ENCODE measurements around the gene ADRM1.

ADRM1 gene

DNA sequence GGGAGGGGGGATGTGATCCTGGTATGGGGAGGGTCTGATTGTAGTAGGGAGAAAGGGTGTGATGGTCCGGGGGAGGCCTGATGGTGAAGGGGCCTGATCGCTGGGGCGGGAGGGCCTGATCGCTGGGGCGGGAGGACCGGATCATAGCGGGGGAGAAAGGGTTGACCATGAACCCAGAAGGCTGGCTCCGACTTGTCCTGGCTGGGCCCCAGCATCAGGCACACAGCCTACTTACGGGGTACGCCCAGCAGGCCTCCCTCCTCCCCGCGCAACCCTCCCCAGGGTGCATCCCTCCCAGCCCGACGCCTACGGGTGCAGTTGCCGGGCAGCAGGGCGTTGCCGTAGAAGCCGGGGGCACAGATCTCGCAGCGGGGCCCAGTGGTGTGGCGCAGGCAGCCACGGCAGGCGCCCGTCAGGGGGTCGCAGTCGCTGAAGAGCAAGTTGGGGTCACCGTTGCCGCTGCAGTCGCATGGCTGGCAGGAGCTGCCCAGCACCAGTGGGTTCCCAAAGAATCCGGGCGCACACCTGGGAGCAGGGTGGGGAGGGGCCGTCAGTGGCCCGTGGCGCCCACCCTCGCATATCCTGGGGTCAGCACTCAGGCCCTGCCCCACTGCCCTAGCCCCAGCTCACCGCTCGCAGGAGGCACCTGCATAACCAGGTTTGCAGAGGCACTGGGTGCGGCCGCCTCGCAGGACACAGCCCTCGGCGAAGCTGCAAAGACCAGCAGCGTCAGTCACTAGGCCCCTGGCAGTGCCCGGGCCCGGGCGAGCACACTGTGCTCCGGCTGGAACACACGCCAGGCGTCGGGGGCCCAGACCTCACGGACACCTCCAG is 20.6 kb downstream of the ADRM1 start:
- no peak for DNase-seq (ENCODE audit: low read depth in 1 of 2, low spot score in 1 of 2)

DNA sequence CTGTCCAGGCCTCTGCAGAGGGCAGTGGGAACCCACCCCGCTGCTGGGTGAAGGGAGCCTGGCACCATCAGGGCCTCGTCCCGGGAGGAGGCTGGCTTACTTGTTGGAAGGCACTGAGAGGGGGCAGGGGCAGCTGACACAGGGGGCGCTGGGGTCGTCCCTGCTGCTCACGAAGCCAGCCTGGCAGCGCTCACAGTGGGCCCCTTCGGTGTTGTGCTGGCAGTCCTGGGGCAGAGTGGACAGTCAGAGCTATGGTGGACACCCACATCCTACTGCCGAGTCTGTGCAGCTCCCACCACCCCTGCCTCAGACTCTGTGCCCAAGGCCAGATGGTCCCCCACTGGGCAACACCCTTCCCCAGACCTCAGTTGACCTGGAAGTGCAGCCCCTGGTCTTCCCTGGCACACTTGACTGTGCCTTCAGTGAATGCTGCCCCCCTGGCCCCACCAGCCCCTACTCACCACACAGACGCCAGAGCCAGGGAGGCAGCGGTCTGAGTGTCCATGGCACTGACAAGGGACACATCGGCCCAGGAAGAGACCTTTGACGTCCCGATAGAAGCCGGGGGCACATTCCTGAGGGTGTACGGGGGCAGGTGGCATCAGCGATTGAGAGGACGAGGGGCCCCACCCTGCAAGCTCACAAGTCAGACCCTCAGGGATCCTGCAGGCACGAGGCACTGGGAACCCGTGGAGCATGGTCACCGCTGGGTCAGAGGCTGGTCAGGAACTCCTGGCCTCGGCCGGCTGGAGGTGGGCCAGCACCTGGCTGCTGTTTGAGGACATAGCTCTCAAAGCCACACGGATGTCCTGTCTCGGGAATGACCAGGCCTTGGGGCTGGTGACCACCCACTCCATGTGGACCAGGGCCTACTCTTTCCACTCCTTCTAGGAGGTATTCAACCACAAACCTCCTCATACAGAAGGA is 21.4 kb downstream of the ADRM1 start:
- no peak for DNase-seq (ENCODE audit: low read depth in 1 of 2, low spot score in 1 of 2)

DNA sequence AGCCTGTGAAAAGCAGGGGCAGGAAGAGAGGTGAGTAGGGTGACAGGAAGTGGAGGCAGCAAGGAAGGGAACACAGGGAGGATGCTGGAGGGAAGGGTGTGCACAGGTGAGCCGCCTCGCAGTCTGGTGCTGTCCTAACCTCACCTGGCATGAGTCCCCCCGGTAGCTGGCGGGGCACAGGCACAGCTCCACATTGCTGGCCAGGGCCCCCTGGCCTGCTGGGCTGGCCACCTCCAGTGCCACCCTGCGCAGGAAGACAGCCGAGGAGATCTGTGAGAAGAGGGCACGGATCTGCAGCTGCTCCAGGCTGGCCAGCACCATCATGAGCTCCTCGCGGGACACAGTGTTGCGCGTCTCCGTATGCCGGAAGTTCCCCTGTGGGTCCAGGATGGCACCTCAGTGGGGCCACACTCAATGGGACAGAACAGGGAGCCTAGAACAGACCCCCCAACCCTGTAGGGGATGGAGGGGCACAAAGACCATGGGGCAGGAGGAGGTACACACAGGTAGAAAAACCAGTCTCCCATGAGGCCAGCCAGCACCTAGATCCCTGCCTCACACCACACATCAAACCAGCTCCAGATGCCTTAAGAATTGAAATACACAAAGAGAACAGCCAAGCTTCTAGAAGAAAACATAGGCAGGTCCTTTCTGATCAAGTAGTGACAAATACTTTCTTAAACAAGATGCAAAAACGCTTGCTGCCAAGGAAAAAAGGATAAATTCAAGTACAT is 22.5 kb downstream of the ADRM1 start:
- no peak for DNase-seq (ENCODE audit: low read depth in 1 of 2, low spot score in 1 of 2)

GRCh38 chr20:62326559-62326958 is 23.8 kb downstream of the ADRM1 start:
- no peak for DNase-seq (ENCODE audit: low read depth in 1 of 2, low spot score in 1 of 2)

DNA sequence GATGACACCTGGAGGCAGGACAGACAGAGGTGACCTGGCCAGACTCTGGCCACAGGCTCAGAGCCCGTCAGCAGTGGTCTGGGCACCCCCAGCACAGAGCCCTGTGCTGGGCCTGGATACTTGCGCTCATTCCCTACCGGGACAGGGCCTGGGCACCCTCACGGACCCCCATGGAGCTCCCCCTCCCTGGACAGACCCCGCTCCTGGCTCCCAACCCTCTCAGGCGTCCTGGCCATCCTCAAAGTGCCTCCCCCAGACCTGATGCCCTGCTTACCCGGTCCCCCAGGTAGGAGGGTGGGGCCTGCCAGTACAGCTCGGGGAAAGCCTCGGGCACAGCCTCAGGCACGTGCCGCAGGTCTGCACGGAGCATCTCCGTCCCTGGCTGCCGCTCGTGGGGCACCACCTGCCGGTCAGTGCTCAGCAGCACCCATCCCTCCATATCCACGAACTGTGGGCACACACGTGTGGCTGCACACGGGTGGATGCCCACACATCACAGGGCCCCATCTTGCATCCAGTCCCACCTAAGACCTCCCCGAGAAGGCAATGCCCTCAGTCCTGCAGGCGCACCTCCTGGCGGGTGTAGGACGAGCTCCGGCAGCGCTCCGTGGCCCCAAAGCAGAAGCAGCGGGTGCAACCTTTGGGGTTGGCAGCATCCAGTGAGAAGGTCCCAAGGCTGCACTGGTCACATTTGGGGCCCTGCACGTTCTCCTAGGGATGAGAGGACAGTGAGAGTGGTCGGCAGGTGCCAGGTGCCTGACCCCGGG is 24.3 kb downstream of the ADRM1 start:
- DNase-seq (ENCODE audit: low read depth in 1 of 2, low spot score in 1 of 2), result no peak

DNA sequence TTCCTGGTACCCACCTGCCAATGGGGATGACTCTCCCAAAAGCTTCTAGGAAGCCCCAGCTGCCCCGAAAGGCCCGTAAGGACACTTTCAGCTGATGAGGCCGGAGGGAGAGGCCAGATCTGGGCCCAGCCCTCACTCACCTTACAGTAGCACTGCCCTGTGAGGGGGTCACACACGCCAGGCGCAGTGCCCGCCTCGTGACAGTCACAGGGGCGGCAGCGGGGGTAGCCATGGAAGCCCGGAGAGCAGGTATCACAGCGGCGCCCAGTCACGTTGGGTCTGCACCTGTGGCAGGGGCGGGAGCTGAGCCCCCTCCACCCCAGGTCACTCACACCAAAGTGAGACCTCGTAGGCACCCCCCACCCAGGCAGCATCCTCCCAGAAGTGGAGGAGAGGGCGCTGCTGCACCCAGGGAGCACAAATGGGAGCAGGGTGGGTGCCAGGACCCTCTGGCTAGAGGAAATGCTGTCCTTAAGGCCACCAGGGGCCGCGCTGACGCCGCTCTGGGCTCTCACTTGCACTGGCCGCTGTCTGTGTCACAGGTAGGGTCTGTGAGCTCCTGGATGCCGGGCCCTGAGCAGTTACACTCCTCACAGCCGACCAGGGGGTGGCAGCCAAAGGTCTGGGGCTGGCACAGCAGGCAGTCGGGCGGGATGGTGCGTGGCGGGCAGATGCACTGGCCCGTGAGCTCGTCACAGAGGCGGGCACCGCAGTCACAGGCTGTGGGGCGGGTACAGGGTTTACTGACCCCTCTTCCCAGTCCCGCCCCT is 25.1 kb downstream of the ADRM1 start:
- DNase-seq (ENCODE audit: low read depth in 1 of 2, low spot score in 1 of 2), result no peak

DNA sequence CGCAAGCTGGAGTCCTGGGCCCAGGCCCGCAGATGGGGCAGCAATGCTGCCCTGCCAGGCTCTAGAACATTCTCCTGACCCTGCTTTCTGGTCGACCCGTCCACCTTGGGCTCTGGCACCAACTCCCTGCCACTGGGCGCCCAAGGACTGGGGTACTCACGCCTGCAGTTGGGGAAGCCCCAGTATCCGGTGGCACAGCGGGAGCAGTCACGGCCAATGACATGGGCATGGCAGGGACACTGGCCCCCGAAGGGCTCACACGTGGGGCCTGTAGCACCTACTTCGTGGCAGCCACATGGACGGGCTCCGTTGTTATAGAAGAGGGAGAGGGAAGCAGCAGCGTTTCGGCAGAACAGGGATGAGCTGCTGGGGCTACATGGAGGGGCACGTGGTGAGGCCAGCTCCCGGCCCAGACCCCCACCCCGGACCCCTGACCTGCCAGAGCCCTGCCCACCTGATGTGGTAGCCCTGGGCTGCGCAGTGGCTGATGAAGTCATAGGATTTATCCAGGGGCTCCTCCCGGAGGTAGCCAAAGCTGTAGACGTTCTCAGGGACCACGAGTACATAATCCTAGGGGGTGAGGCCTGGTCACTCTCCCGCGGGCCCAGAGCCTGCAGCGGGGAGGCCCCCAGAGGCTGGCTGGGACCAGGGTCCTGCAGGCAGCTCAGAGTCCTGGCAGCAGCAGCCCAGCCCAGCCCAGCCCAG is 26.0 kb downstream of the ADRM1 start:
- DNase-seq (ENCODE audit: low read depth in 1 of 2, low spot score in 1 of 2), result no peak

- no peak for DNase-seq (ENCODE audit: low read depth in 1 of 2, low spot score in 1 of 2)
These were observed 26.9 kb downstream of the ADRM1 start for GRCh38 chr20:62329389-62330377.

GRCh38 chr20:62330576-62331317 is 27.9 kb downstream of the ADRM1 start:
- no peak for DNase-seq (ENCODE audit: low read depth in 1 of 2, low spot score in 1 of 2)

DNA sequence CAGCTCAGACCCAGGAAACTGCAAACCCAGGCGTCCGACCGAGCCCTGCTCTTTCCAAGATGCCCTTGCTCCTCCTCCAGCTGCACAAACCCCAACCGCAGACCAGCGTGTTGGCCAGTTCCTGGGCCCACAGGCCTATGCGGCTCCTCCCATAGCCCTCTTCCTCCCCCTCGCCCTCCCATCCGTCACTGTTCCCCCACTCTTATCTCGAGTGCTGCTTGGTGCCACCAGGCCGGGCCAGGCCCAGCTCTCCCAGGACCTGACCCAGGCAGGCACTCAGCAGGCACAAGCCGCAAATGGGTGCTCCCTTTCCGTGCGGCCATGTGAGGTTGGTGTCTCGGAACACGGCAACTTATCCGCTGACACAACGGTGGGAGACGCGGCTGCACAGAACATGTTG is 28.6 kb downstream of the ADRM1 start:
- no peak for DNase-seq (ENCODE audit: low read depth in 1 of 2, low spot score in 1 of 2)

GRCh38 chr20:62332421-62332820 is 29.6 kb downstream of the ADRM1 start:
- no peak for DNase-seq (ENCODE audit: low read depth in 1 of 2, low spot score in 1 of 2)

- DNase-seq (ENCODE audit: low read depth in 1 of 2, low spot score in 1 of 2), result no peak
These were observed 30.4 kb downstream of the ADRM1 start for GRCh38 chr20:62332989-62333819.

DNA sequence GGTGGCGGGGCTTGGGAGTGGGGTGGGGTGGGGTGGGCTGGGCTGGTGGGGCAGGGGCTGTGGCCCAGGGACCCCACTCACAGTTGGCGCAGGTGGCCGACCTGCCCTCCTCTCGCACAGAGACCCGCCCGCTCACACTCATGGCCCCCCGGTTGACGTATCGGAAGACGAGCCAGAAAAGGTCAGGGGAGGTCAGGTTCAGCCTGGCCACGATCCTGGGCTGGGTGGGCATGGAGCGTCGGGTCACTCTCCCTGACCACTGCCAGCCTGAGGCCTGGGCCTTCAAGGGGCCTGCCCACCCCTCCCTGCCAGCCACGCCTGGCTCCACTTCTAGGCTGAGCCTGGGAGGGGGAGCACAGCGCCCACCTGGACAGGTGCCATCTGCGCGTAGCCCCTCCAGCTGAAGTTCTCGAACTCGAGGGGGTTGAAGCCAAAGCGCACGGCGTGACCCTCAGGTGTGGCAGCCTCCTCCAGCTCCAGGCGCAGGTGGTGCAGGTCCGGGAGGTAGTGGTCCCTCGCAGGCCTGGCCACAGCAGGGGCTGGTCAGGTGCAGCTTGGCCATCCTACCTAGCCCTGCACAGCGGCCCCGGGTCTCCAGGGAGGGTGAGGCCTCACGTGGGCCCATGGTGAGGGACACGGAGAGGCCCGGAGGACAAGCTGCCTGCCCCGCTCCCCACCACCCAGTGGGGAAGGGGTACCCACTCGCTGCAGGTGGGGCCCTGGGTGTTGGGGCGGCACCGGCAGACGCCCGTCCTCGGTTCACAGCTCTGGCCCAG is 31.2 kb downstream of the ADRM1 start:
- DNase-seq (ENCODE audit: low read depth in 1 of 2, low spot score in 1 of 2), result no peak

DNA sequence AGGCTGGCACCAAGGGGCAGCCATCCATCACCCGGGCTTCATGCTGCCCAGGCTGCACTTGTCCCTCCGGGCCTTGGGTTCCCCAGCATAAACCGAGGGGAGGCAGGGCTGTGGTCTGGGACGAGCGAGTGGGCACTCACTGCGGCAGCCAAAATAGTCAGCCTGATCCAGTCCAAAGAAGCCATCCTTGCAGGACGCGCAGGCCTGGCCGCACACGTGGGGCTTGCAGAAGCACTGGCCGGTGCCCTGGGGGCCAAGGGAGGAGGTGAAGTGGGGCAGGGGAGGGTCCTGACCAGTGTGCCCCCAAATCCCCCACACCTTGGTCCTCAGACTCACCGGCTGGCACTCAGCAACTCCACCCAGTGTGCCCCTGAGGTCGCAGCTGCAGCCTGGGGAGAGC is 32.1 kb downstream of the ADRM1 start:
- no peak for DNase-seq (ENCODE audit: low read depth in 1 of 2, low spot score in 1 of 2)

DNA sequence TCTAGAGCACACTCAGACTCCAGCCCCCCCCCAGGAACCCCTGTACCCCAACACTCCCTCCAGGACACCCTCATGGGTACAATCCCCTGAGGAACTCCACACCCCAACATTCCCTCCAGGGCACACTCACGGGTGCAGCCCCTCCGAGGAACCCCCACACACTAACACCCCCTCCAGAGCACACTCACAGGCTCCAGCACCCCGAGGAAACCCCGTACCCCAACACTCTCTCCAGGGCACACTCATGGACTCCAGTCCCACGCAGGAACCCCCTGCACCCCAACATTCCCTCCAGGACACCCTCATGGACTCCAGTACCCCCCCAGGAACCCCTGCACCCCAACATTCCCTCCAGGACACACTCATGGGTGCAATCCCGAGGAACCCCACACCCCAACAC is 32.7 kb downstream of the ADRM1 start:
- DNase-seq (ENCODE audit: low read depth in 1 of 2, low spot score in 1 of 2), result no peak

GRCh38 chr20:62336329-62336728 is 33.5 kb downstream of the ADRM1 start:
- DNase-seq (ENCODE audit: low read depth in 1 of 2, low spot score in 1 of 2), result no peak

Data from stimulated activated CD4-positive, alpha-beta T cell treated with anti-CD3 and anti-CD28 coated beads, Interleukin-15, amount 100 ng/mL, for 1 hour (primary cell).